SJCRH30 (cell line): ENCODE measurements around the gene STXBP4. TPM values are rescaled to one million over a fixed set of nuclear protein-coding genes. Genes with fewer than 3 reads are reported as not detected.

Experiments used
- DNase-seq, 2 experiments: peaks; one replicate each; pipeline ENCODE4 v3.0.0-alpha.2; 2015 to 2020
- H3K27ac ChIP-seq: fragments of 250-450 bp; sonication (Bioruptor Pico); 2 replicates; pipeline ENCODE4 v1.5.1; 2020; ENCODE audit warnings: mild to moderate bottlenecking, moderate library complexity
- H3K27me3 ChIP-seq: fragments of 250-450 bp; sonication (Bioruptor Pico); 2 replicates; pipeline ENCODE4 v1.5.1; 2020; ENCODE audit warnings: mild to moderate bottlenecking, moderate library complexity
- H3K36me3 ChIP-seq: fragments of 250-450 bp; sonication (Bioruptor Pico); 2 replicates; pipeline ENCODE4 v1.5.1; 2020; ENCODE audit warnings: mild to moderate bottlenecking, moderate library complexity
- H3K4me1 ChIP-seq: fragments of 250-450 bp; sonication (Bioruptor Pico); 2 replicates; pipeline ENCODE4 v1.5.1; 2020; ENCODE audit warnings: mild to moderate bottlenecking, moderate library complexity
- H3K4me3 ChIP-seq: fragments of 250-450 bp; sonication (Bioruptor Pico); 2 replicates; pipeline ENCODE4 v1.5.1; 2020; ENCODE audit warnings: mild to moderate bottlenecking, moderate library complexity
- H3K9me3 ChIP-seq: fragments of 250-450 bp; sonication (Bioruptor Pico); replicated peaks from 2 replicates; pipeline ENCODE4 v1.5.1; 2020; ENCODE audit warnings: mild to moderate bottlenecking, moderate library complexity
- total RNA-seq: library from RNA; depleted of rRNA; stranded (reverse); fragments of >200 nt; shearing (Covaris generic); gene quantifications from 2 replicates; pipeline ENCODE4 v1.2.3, GENCODE V29; 2014

STXBP4 gene
- total RNA-seq, 1 experiment from 2014 or later: 16.9 TPM

- no peak for DNase-seq
- H3K4me1 ChIP-seq: peaks cover 35% of the 10 kb centered on the region
- no peaks in the 10 kb centered on the region for H3K9me3 ChIP-seq
- 0 out of 2 replicates have a peak, but pooled peaks cover 2% of the 10 kb centered on the region for H3K36me3 ChIP-seq
- H3K27me3 ChIP-seq: no peaks in the 10 kb centered on the region
- no peak overlapping the region for H3K27ac ChIP-seq
- H3K4me3 ChIP-seq: no peak overlapping the region
These were observed 21.2 kb upstream of the STXBP4 start for GRCh38 chr17:54947396-54947795.

GRCh38 chr17:54948380-54948779 lies 20.2 kb upstream of the STXBP4 start:
- H3K27ac ChIP-seq: peak overlapping the region; percentile 31; the same call in 1 of the 2 replicates
- no peak overlapping the region for H3K4me3 ChIP-seq
- H3K9me3 ChIP-seq: no peaks in the 10 kb centered on the region
- H3K27me3 ChIP-seq: no peaks in the 10 kb centered on the region
- peaks cover 35% of the 10 kb centered on the region for H3K4me1 ChIP-seq
- 0 out of 2 replicates have a peak, but pooled peaks cover 2% of the 10 kb centered on the region for H3K36me3 ChIP-seq
- peak; percentile 49 to 57 for DNase-seq

GRCh38 chr17:54950116-54950515 lies 18.4 kb upstream of the STXBP4 start:
- Histone ChIP-seq H3K4me1 (peaks cover 25% of the 10 kb centered on the region), H3K9me3 (no peaks in the 10 kb centered on the region), H3K27ac (no peak overlapping the region), H3K27me3 (no peaks in the 10 kb centered on the region), H3K4me3 (no peak overlapping the region), H3K36me3 (0 out of 2 replicates have a peak, but pooled peaks cover 2% of the 10 kb centered on the region)
- DNase-seq: no peak

DNA sequence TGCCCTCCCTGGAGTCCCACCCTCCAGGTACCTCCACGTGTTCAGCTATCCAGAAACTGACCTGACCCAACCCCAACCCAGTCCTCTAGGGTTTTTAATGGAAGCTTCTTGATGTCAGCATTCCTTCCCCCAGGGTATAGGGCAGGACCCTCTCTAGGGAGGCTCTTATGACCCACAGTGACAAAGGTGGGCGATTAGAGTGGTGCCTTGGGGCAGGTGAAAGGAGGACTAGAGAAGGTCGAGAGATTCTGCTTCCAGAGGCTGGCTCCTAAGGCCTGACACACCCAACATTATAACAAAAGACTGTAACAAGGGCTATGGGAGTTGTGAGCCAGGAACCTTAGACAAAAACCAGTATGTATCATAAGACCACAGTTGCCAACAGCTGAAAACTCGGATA lies 17.3 kb upstream of the STXBP4 start:
- H3K9me3 ChIP-seq: no peaks in the 10 kb centered on the region
- no peaks in the 10 kb centered on the region for H3K27me3 ChIP-seq
- 0 out of 2 replicates have a peak, but pooled peaks cover 2% of the 10 kb centered on the region for H3K36me3 ChIP-seq

GRCh38 chr17:54956791-54957190 lies 11.8 kb upstream of the STXBP4 start:
- Histone ChIP-seq H3K27ac (peak overlapping the region; percentile 42; the same call in 1 of the 2 replicates), H3K4me3 (no peak overlapping the region), H3K27me3 (no peaks in the 10 kb centered on the region), H3K36me3 (peaks cover 28% of the 10 kb centered on the region), H3K9me3 (no peaks in the 10 kb centered on the region), H3K4me1 (peaks cover 8% of the 10 kb centered on the region)
- peak; percentile 42 to 51 for DNase-seq

More for the DNA sequence above, 17.3 kb upstream of the STXBP4 start:
- DNase-seq: no peak
- Histone ChIP-seq H3K4me3 (no peak overlapping the region), H3K4me1 (peaks cover 13% of the 10 kb centered on the region), H3K27ac (no peak overlapping the region)

- H3K27ac ChIP-seq: peak overlapping the region; percentile 61
- no peaks in the 10 kb centered on the region for H3K27me3 ChIP-seq
- H3K9me3 ChIP-seq: no peaks in the 10 kb centered on the region
- H3K4me1 ChIP-seq: peaks cover 2% of the 10 kb centered on the region; the same call in 1 of the 2 replicates
- H3K4me3 ChIP-seq: peak overlapping the region; percentile 79
- H3K36me3 ChIP-seq: peaks cover 28% of the 10 kb centered on the region
- peak in 1 of 2 experiments; percentile 34 for DNase-seq
These were observed 824 bp upstream of the STXBP4 start for GRCh38 chr17:54967621-54968261.

GRCh38 chr17:54968988-54969332 lies 395 bp downstream of the STXBP4 start:
- peak overlapping the region; percentile 61 for H3K27ac ChIP-seq
- no peaks in the 10 kb centered on the region for H3K9me3 ChIP-seq
- peaks cover 2% of the 10 kb centered on the region; the same call in 1 of the 2 replicates for H3K4me1 ChIP-seq
- H3K4me3 ChIP-seq: peak overlapping the region; percentile 79
- DNase-seq: no peak
- H3K27me3 ChIP-seq: no peaks in the 10 kb centered on the region
- H3K36me3 ChIP-seq: peaks cover 16% of the 10 kb centered on the region

- H3K4me3 ChIP-seq: peak overlapping the region; percentile 79
- H3K36me3 ChIP-seq: peaks cover 6% of the 10 kb centered on the region
- no peak for DNase-seq
- no peaks in the 10 kb centered on the region for H3K27me3 ChIP-seq
- H3K9me3 ChIP-seq: no peaks in the 10 kb centered on the region
- peaks cover 2% of the 10 kb centered on the region; the same call in 1 of the 2 replicates for H3K4me1 ChIP-seq
- peak overlapping the region; percentile 61; the same call in 1 of the 2 replicates for H3K27ac ChIP-seq
These were observed 1.4 kb downstream of the STXBP4 start for GRCh38 chr17:54969658-54970572.

- no peaks in the 10 kb centered on the region for H3K9me3 ChIP-seq
- no peak overlapping the region for H3K4me3 ChIP-seq
- peaks cover 2% of the 10 kb centered on the region; the same call in 1 of the 2 replicates for H3K4me1 ChIP-seq
- peaks cover under 1% of the 10 kb centered on the region for H3K36me3 ChIP-seq
- DNase-seq: no peak
- no peak overlapping the region for H3K27ac ChIP-seq
- H3K27me3 ChIP-seq: no peaks in the 10 kb centered on the region
These were observed 2.6 kb downstream of the STXBP4 start for GRCh38 chr17:54971147-54971546.

GRCh38 chr17:54971901-54972300 lies 3.3 kb downstream of the STXBP4 start:
- Histone ChIP-seq H3K4me3 (no peak overlapping the region), H3K9me3 (no peaks in the 10 kb centered on the region), H3K27me3 (no peaks in the 10 kb centered on the region), H3K27ac (no peak overlapping the region), H3K4me1 (peaks cover 2% of the 10 kb centered on the region; the same call in 1 of the 2 replicates), H3K36me3 (no peaks in the 10 kb centered on the region)
- no peak for DNase-seq

- no peak overlapping the region for H3K27ac ChIP-seq
- DNase-seq: no peak
- H3K4me1 ChIP-seq: peaks cover 2% of the 10 kb centered on the region; the same call in 1 of the 2 replicates
- H3K9me3 ChIP-seq: no peaks in the 10 kb centered on the region
- H3K36me3 ChIP-seq: no peaks in the 10 kb centered on the region
- no peak overlapping the region for H3K4me3 ChIP-seq
- no peaks in the 10 kb centered on the region for H3K27me3 ChIP-seq
These were observed 4.0 kb downstream of the STXBP4 start for GRCh38 chr17:54972406-54973138.

- 0 out of 2 replicates have a peak, but pooled peaks cover 2% of the 10 kb centered on the region for H3K36me3 ChIP-seq
- H3K4me3 ChIP-seq: no peak overlapping the region
- no peak overlapping the region for H3K27ac ChIP-seq
- DNase-seq: no peak
- no peaks in the 10 kb centered on the region for H3K27me3 ChIP-seq
- H3K9me3 ChIP-seq: no peaks in the 10 kb centered on the region; the same call in 1 of the 2 replicates
- H3K4me1 ChIP-seq: peaks cover under 1% of the 10 kb centered on the region; the same call in 1 of the 2 replicates
These were observed 6.2 kb downstream of the STXBP4 start for GRCh38 chr17:54974759-54975158.

DNA sequence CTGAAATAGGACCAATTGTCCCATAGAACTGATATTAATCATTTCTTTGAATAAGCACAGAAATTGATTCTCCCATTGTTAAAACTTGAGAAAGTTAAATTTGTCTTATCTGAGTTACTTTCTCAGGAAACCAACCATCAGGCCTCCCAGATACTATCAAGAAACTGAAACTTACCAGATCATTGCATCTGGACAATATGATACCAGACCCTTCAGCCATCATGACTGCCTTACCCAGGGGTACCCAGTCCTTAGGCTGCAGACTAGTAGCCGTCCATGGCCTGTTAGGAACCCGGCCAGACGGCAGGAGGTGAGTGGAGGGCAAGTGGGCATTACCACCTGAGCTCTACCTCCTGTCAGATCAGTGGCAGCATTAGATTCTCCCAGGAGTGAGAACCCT lies 7.8 kb downstream of the STXBP4 start:
- H3K9me3 ChIP-seq: no peaks in the 10 kb centered on the region; the same call in 1 of the 2 replicates
- H3K4me1 ChIP-seq: no peaks in the 10 kb centered on the region
- H3K27me3 ChIP-seq: no peaks in the 10 kb centered on the region
- H3K36me3 ChIP-seq: 0 out of 2 replicates have a peak, but pooled peaks cover 2% of the 10 kb centered on the region
- H3K27ac ChIP-seq: no peak overlapping the region
- H3K4me3 ChIP-seq: no peak overlapping the region
- DNase-seq: no peak

DNA sequence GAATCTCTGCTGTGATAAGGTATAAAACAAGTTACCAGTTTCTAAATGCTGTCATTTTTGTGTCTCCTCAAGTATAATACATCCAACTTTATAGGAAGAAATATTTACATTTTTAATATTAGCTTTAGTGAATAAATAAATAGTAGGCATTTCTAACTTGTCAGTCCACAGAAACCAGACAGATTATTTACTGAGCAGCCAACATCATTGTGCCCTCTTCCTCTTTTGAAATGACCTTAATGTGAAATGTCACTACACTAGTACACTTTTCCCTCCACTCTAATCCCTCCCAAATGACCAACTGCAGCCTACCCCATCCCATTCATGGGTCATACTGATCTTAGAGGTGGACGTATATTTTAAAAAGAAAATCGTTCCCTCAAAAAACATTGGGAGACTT lies 9.2 kb downstream of the STXBP4 start:
- no peaks in the 10 kb centered on the region for H3K27me3 ChIP-seq

More for the DNA sequence above, 9.2 kb downstream of the STXBP4 start:
- Histone ChIP-seq H3K9me3 (no peaks in the 10 kb centered on the region; the same call in 1 of the 2 replicates), H3K27ac (no peak overlapping the region), H3K4me3 (no peak overlapping the region), H3K4me1 (no peaks in the 10 kb centered on the region), H3K36me3 (0 out of 2 replicates have a peak, but pooled peaks cover 2% of the 10 kb centered on the region)
- DNase-seq: no peak
